Activated T-helper 9 cell treated with anti-CD3 and anti-CD28 coated beads, Interleukin-2, amount 50 U/mL, for 16 hours (primary cell): ENCODE results near the gene CDCA7L.
"Not testable (repeated sequence)": the region's sequence is repeated elsewhere in the genome, so short reads cannot be mapped to it uniquely, and the experiment has no call there.

Source experiments
- DNase-seq: peaks from one replicate; pipeline ENCODE4 v3.0.0-alpha.2; 2020; ENCODE audit warnings: low read depth

CDCA7L gene

GRCh38 chr7:21943436-21943835, 2.3 kb downstream of the CDCA7L start:
- no peak for DNase-seq

- DNase-seq, result no peak
Measured at GRCh38 chr7:21942955-21943354, 2.7 kb downstream of the CDCA7L start.

GRCh38 chr7:21941611-21942141, 4.0 kb downstream of the CDCA7L start:
- DNase-seq, result no peak

GRCh38 chr7:21939858-21940372, 5.8 kb downstream of the CDCA7L start:
- DNase-seq, result no peak

GRCh38 chr7:21939136-21939857, 6.4 kb downstream of the CDCA7L start:
- no peak for DNase-seq

- DNase-seq, result no peak
Measured at GRCh38 chr7:21938463-21938862, 7.2 kb downstream of the CDCA7L start.

GRCh38 chr7:21934808-21935207, 10.9 kb downstream of the CDCA7L start:
- DNase-seq, result no peak

- DNase-seq, result not testable (repeated sequence)
Measured at GRCh38 chr7:21933293-21933692, 12.4 kb downstream of the CDCA7L start.

GRCh38 chr7:21927693-21928092, 18.0 kb downstream of the CDCA7L start:
- no peak for DNase-seq

GRCh38 chr7:21926448-21926847, 19.3 kb downstream of the CDCA7L start:
- no peak for DNase-seq

GRCh38 chr7:21923658-21924057, 22.0 kb downstream of the CDCA7L start:
- no peak for DNase-seq

- DNase-seq, result no peak
Measured at GRCh38 chr7:21922605-21923004, 23.1 kb downstream of the CDCA7L start.

- DNase-seq, result no peak
Measured at GRCh38 chr7:21920936-21921335, 24.8 kb downstream of the CDCA7L start.

GRCh38 chr7:21918216-21918615, 27.5 kb downstream of the CDCA7L start:
- no peak for DNase-seq

GRCh38 chr7:21916629-21917028, 29.1 kb downstream of the CDCA7L start:
- no peak for DNase-seq

- DNase-seq, result no peak
Measured at GRCh38 chr7:21916176-21916575, 29.5 kb downstream of the CDCA7L start.

GRCh38 chr7:21915140-21915539, 30.6 kb downstream of the CDCA7L start:
- no peak for DNase-seq

- DNase-seq, result no peak
Measured at GRCh38 chr7:21914671-21915070, 31.0 kb downstream of the CDCA7L start.

- DNase-seq, result no peak
Measured at GRCh38 chr7:21912931-21913780, 32.5 kb downstream of the CDCA7L start.

GRCh38 chr7:21912305-21912704, 33.4 kb downstream of the CDCA7L start:
- no peak for DNase-seq

GRCh38 chr7:21911341-21911875, 34.3 kb downstream of the CDCA7L start:
- no peak for DNase-seq

GRCh38 chr7:21910253-21910652, 35.4 kb downstream of the CDCA7L start:
- no peak for DNase-seq

- no peak for DNase-seq
Measured at GRCh38 chr7:21908746-21909145, 37.0 kb downstream of the CDCA7L start.
